CD4-positive, alpha-beta memory T cell (primary cell): ENCODE results near the gene LAPTM4A. TPM values are rescaled to one million over a fixed set of nuclear protein-coding genes. Genes with fewer than 3 reads are reported as not detected.

Experiments
- CTCF ChIA-PET: fragments of 350-600 bp; sonication (Branson Sonifier 250); formaldehyde crosslinking; loops from one replicate; lab custom pipeline; 2021; ENCODE audit warnings: inconsistent platforms; ENCODE audit not compliant: partially characterized antibody; lab: Charles Lee
- POLR2A ChIA-PET: fragments of 350-600 bp; sonication (Branson Sonifier 250); formaldehyde crosslinking; loops from one replicate; lab custom pipeline; 2021; ENCODE audit not compliant: partially characterized antibody; lab: Charles Lee
- DNase-seq, 5 donors: peaks; one replicate each; pipeline versions ENCODE4 v3.0.0 to v3.0.0-alpha.2; 2020 to 2022; ENCODE audit warnings: mixed read lengths in 1 of 5
- H3K27ac ChIP-seq: one replicate; pipeline ENCODE4 v1.7.0; 2013; ENCODE audit warnings: low read depth, low read length
- H3K27me3 ChIP-seq: 2 replicates; pipeline ENCODE4 v1.7.0; 2013; ENCODE audit warnings: mild to moderate bottlenecking, low read length, moderate library complexity; ENCODE audit not compliant: insufficient read depth
- H3K36me3 ChIP-seq: 2 replicates; pipeline ENCODE4 v1.7.0; 2013; ENCODE audit warnings: mild to moderate bottlenecking, low read length, moderate library complexity; ENCODE audit not compliant: insufficient read depth
- H3K4me1 ChIP-seq: 2 replicates; pipeline ENCODE4 v1.7.0; 2013; ENCODE audit warnings: mild to moderate bottlenecking, low read length, moderate library complexity; ENCODE audit not compliant: insufficient read depth
- H3K4me3 ChIP-seq, 2 donors: one replicate each; pipeline ENCODE4 v1.7.0; 2013; ENCODE audit warnings: low read length in 2 of 2, mild to moderate bottlenecking in 1 of 2
- H3K9me3 ChIP-seq, 2 donors: one replicate each; pipeline ENCODE4 v1.7.0; 2013; ENCODE audit warnings: low read length in 2 of 2, control low read depth in 1 of 2; ENCODE audit not compliant: control insufficient read depth in 1 of 2
- H3K27ac Mint-ChIP-seq, 7 donors: one replicate each; pipeline ENCODE4 v1.8.0; 2020 to 2021; ENCODE audit warnings: mixed read lengths in 7 of 7, mild to moderate bottlenecking in 6 of 7, inconsistent platforms in 3 of 7, moderate library complexity in 3 of 7
- H3K27me3 Mint-ChIP-seq, 2 donors: one replicate each; pipeline ENCODE4 v1.8.0; 2020 to 2021; ENCODE audit warnings: mixed read lengths in 2 of 2
- H3K36me3 Mint-ChIP-seq, 2 donors: one replicate each; pipeline ENCODE4 v1.8.0; 2020 to 2021; ENCODE audit warnings: mixed read lengths in 2 of 2, inconsistent platforms in 1 of 2, mild to moderate bottlenecking in 1 of 2
- H3K4me1 Mint-ChIP-seq, 4 donors: one replicate each; pipeline ENCODE4 v1.8.0; 2020 to 2021; ENCODE audit warnings: mixed read lengths in 4 of 4, mild to moderate bottlenecking in 1 of 4
- H3K4me3 Mint-ChIP-seq, 8 donors: one replicate each; pipeline ENCODE4 v1.8.0; 2020 to 2021; ENCODE audit warnings: mixed read lengths in 8 of 8, mild to moderate bottlenecking in 7 of 8, moderate library complexity in 6 of 8, inconsistent platforms in 3 of 8
- H3K9me3 Mint-ChIP-seq, 8 donors: one replicate each; pipeline ENCODE4 v1.8.0; 2020 to 2021; ENCODE audit warnings: mixed read lengths in 8 of 8, mild to moderate bottlenecking in 5 of 8, inconsistent platforms in 3 of 8, moderate library complexity in 1 of 8
- intact Hi-C: fragments of 100-400 bp; cut with micrococcal nuclease; formaldehyde crosslinking; loops from one replicate; pipeline ENCODE4 v1.15.1; 2023
- polyA plus RNA-seq, 2 donors: library from polyadenylated mRNA; unstranded; fragments of 300-500 nt; fragmentation: Illumina TruSeq; gene quantifications; one replicate each; pipeline ENCODE4 v1.2.3, GENCODE V29; 2021
- total RNA-seq, 2 experiments: library from RNA; stranded (reverse); gene quantifications; one replicate each; pipeline ENCODE4 v1.2.3, GENCODE V29; 2021

LAPTM4A gene
- total and polyA plus RNA-seq, 4 experiments from 2014 or later, result 47.4 to 150 (median 75.9) TPM

- peaks cover 0 to 6% of the 10 kb centered on the region in 2 donors for H3K36me3 Mint-ChIP-seq
- peaks cover 21 to 29% (median 25%) of the 10 kb centered on the region in 4 donors for H3K4me1 Mint-ChIP-seq
Observed at GRCh38 chr2:20052229-20052851, 912 bp upstream of the LAPTM4A start.

GRCh38 chr2:20050646-20051531, 539 bp downstream of the LAPTM4A start:
- H3K4me3 ChIP-seq, result peak overlapping the region; percentile 76 to 90
- H3K27ac Mint-ChIP-seq, result no peak overlapping the region
- peaks cover 10 to 12% of the 10 kb centered on the region in 2 donors for H3K27me3 Mint-ChIP-seq
- no peaks in the 10 kb centered on the region for H3K36me3 ChIP-seq
- H3K9me3 ChIP-seq, result no peaks in the 10 kb centered on the region
- no peaks in the 10 kb centered on the region for H3K9me3 Mint-ChIP-seq
- H3K27me3 ChIP-seq, result peaks cover 3% of the 10 kb centered on the region
- ChIA-PET CTCF (interaction anchor here (1.5 to 4.5 kb wide), 4 partner anchors 12 to 148 kb away, joined by 3 to 19 read pairs (median 4); no protein-coding TSS in a partner anchor), POLR2A (interaction anchor here (0.6 to 3.1 kb wide), 7 partner anchors 16 to 1491 kb away, joined by 5 to 19 read pairs (median 5); partner anchors contain the start of genes RDH14, TTC32 and WDR35)
- H3K36me3 Mint-ChIP-seq, result peaks cover 0 to 8% of the 10 kb centered on the region in 2 donors
- intact Hi-C loops, result loop anchor here (1.0 to 10.0 kb wide), 10 partner anchors 39 to 1491 kb away; partner anchors contain the start of genes HS1BP3, LDAH, MATN3 and RDH14
- H3K4me1 ChIP-seq, result peaks cover 35% of the 10 kb centered on the region
- DNase-seq, result peak in 1 of 5 donors; percentile 49
- H3K4me3 Mint-ChIP-seq, result no peak overlapping the region
- H3K27ac ChIP-seq, result peak overlapping the region; percentile 94
- H3K4me1 Mint-ChIP-seq, result peaks cover 23 to 32% (median 26%) of the 10 kb centered on the region in 4 donors

More at GRCh38 chr2:20052229-20052851, 912 bp upstream of the LAPTM4A start:
- no peaks in the 10 kb centered on the region for H3K9me3 ChIP-seq
- H3K27ac ChIP-seq, result peak overlapping the region; percentile 94
- ChIA-PET CTCF (interaction anchor here (1.5 to 4.5 kb wide), 4 partner anchors 10 to 97 kb away, joined by 3 to 19 read pairs (median 4); no protein-coding TSS in a partner anchor), POLR2A (interaction anchor here (0.6 to 3.1 kb wide), 7 partner anchors 9 to 291 kb away, joined by 3 to 19 read pairs (median 5); partner anchors contain the start of genes TTC32 and WDR35)
- H3K4me1 ChIP-seq, result peaks cover 35% of the 10 kb centered on the region
- no peak overlapping the region for H3K4me3 Mint-ChIP-seq
- no peaks in the 10 kb centered on the region for H3K36me3 ChIP-seq
- peaks cover 17 to 19% of the 10 kb centered on the region in 2 donors for H3K27me3 Mint-ChIP-seq
- peak in 1 of 5 donors; percentile 1 for DNase-seq
- intact Hi-C loops, result loop anchor here (5.0 to 10.0 kb wide), 3 partner anchors 40 to 772 kb away; partner anchors contain the start of genes LDAH and MATN3
- peaks cover 13% of the 10 kb centered on the region for H3K27me3 ChIP-seq
- H3K9me3 Mint-ChIP-seq, result peaks cover 0 to 2% (median 0%) of the 10 kb centered on the region in 8 donors
- H3K27ac Mint-ChIP-seq, result no peak overlapping the region
- peak overlapping the region; percentile 76 to 90 for H3K4me3 ChIP-seq

- Histone ChIP-seq H3K27ac (peak overlapping the region; percentile 94), H3K4me3 (peak overlapping the region; percentile 76 to 90), H3K36me3 (no peaks in the 10 kb centered on the region), H3K4me1 (peaks cover 35% of the 10 kb centered on the region), H3K27me3 (no peaks in the 10 kb centered on the region), H3K9me3 (no peaks in the 10 kb centered on the region)
- peaks cover 4 to 8% of the 10 kb centered on the region in 2 donors for H3K27me3 Mint-ChIP-seq
- peaks cover 23 to 37% (median 26%) of the 10 kb centered on the region in 4 donors for H3K4me1 Mint-ChIP-seq
- intact Hi-C loops, result loop anchor here (2.0 to 10.0 kb wide), 5 partner anchors 38 to 775 kb away; partner anchors contain the start of genes LDAH and MATN3
- ChIA-PET POLR2A (interaction anchor here (2.5 to 3.1 kb wide), 2 partner anchors 60 to 150 kb away, joined by 17 to 19 read pairs; partner anchors contain the start of genes TTC32 and WDR35), CTCF (interaction anchor here (4.5 kb wide), 1 partner anchor 34 kb away, joined by 19 read pairs; no protein-coding TSS in a partner anchor)
- H3K9me3 Mint-ChIP-seq, result no peaks in the 10 kb centered on the region
- no peak overlapping the region for H3K4me3 Mint-ChIP-seq
- DNase-seq, result peak; percentile 56 to 81 (median 61)
- H3K36me3 Mint-ChIP-seq, result peaks cover 0 to 8% of the 10 kb centered on the region in 2 donors
- H3K27ac Mint-ChIP-seq, result no peak overlapping the region
Observed at GRCh38 chr2:20050104-20050645, 1.3 kb downstream of the LAPTM4A start.

- no peaks in the 10 kb centered on the region for H3K9me3 ChIP-seq
- intact Hi-C loops, result loop anchor here (2.0 to 10.0 kb wide), 5 partner anchors 37 to 775 kb away; partner anchors contain the start of genes LDAH and MATN3
- Mint-ChIP-seq H3K36me3 (peaks cover 0 to 8% of the 10 kb centered on the region in 2 donors), H3K27me3 (peaks cover 1 to 5% of the 10 kb centered on the region in 2 donors), H3K27ac (no peak overlapping the region), H3K4me3 (no peak overlapping the region), H3K4me1 (peaks cover 23 to 39% (median 27%) of the 10 kb centered on the region in 4 donors), H3K9me3 (no peaks in the 10 kb centered on the region)
- no peaks in the 10 kb centered on the region for H3K27me3 ChIP-seq
- H3K36me3 ChIP-seq, result no peaks in the 10 kb centered on the region
- ChIA-PET POLR2A (interaction anchor here (1.2 kb wide), 1 partner anchor 60 kb away, joined by 3 read pairs; the partner anchor contains the start of gene WDR35), CTCF (interaction anchor here (3.8 kb wide), 1 partner anchor 35 kb away, joined by 20 read pairs; no protein-coding TSS in a partner anchor)
- no peak for DNase-seq
- H3K27ac ChIP-seq, result peak overlapping the region; percentile 94
- peak overlapping the region; percentile 76 to 90 for H3K4me3 ChIP-seq
- H3K4me1 ChIP-seq, result peaks cover 35% of the 10 kb centered on the region
Observed at GRCh38 chr2:20049637-20050036, 1.8 kb downstream of the LAPTM4A start.

GRCh38 chr2:20048488-20049448, 2.7 kb downstream of the LAPTM4A start:
- H3K4me3 Mint-ChIP-seq, result peak overlapping the region in 4 of 8 donors; percentile 14 to 66 (median 20)
- Histone ChIP-seq H3K9me3 (no peaks in the 10 kb centered on the region), H3K4me1 (peaks cover 35% of the 10 kb centered on the region), H3K36me3 (no peaks in the 10 kb centered on the region), H3K27ac (no peak overlapping the region), H3K4me3 (no peak overlapping the region), H3K27me3 (no peaks in the 10 kb centered on the region)
- DNase-seq, result no peak
- intact Hi-C loops, result no loop called here
- ChIA-PET POLR2A (interaction anchor here (1.2 kb wide), 1 partner anchor 59 kb away, joined by 3 read pairs; the partner anchor contains the start of gene WDR35), CTCF (interaction anchor here (0.9 to 3.8 kb wide), 3 partner anchors 34 to 106 kb away, joined by 3 to 20 read pairs (median 5); no protein-coding TSS in a partner anchor)
- H3K4me1 Mint-ChIP-seq, result peaks cover 24 to 44% (median 31%) of the 10 kb centered on the region in 4 donors
- peak overlapping the region in 1 of 7 donors; percentile 12 for H3K27ac Mint-ChIP-seq
- H3K27me3 Mint-ChIP-seq, result peaks cover 0 to 1% of the 10 kb centered on the region in 2 donors
- no peaks in the 10 kb centered on the region for H3K9me3 Mint-ChIP-seq
- peaks cover 0 to 10% of the 10 kb centered on the region in 2 donors for H3K36me3 Mint-ChIP-seq
